Esophagus squamous epithelium (tissue), 4 donors: ENCODE results near the gene PEX11A.

Source experiments
- POLR2A ChIP-seq, 4 donors: fragments of 450-650 bp; IDR thresholded peaks; one replicate each; pipeline ENCODE4 v1.6.1; 2017; ENCODE audit warnings: antibody characterized with exemption in 4 of 4, mild to moderate bottlenecking in 4 of 4, moderate library complexity in 3 of 4
- TF ChIP-seq, protein P1 (sequence below), 6 experiments: fragments of 450-650 bp in 4 of 6; fragments of 200-600 bp in 2 of 6; sonication (generic) in 2 of 6; IDR thresholded peaks; one replicate each; pipeline ENCODE4 v1.5.1; 2016 to 2019; ENCODE audit warnings: antibody characterized with exemption in 6 of 6, mild to moderate bottlenecking in 4 of 6, moderate library complexity in 4 of 6

DNA sequence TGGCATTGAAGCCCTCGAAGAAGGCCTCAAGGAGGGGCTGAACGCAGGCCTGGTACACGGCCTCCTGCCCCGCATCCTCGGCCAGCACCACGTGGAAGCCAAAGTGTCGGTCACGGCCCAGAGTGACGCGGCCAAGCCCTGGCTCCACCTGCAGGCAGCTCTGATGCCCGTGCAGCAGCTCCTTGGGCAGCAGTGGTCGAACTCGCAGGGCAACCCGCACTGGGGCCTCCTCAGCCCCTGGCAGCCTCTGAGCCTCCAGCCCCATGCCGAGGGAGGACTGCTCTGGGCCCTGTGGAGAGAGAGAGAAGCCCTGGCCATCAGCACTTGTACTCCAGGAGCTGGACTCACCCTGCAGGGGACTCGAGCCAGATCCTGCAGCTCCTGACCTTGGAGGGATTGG lies 37.9 kb downstream of the PEX11A start:
- TF ChIP-seq, protein P1, sequence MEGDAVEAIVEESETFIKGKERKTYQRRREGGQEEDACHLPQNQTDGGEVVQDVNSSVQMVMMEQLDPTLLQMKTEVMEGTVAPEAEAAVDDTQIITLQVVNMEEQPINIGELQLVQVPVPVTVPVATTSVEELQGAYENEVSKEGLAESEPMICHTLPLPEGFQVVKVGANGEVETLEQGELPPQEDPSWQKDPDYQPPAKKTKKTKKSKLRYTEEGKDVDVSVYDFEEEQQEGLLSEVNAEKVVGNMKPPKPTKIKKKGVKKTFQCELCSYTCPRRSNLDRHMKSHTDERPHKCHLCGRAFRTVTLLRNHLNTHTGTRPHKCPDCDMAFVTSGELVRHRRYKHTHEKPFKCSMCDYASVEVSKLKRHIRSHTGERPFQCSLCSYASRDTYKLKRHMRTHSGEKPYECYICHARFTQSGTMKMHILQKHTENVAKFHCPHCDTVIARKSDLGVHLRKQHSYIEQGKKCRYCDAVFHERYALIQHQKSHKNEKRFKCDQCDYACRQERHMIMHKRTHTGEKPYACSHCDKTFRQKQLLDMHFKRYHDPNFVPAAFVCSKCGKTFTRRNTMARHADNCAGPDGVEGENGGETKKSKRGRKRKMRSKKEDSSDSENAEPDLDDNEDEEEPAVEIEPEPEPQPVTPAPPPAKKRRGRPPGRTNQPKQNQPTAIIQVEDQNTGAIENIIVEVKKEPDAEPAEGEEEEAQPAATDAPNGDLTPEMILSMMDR (IDR thresholded peaks at IDR 0.05): no peak
- no peak for TF ChIP-seq POLR2A (IDR thresholded peaks at IDR 0.05)
